Left ventricle myocardium inferior (tissue), 1 donor: ENCODE results near the gene TXNDC11. TPM values are rescaled to one million over a fixed set of nuclear protein-coding genes. Genes with fewer than 3 reads are reported as not detected.

Experiments used
- DNase-seq: peaks from one replicate; pipeline ENCODE4 v3.0.0-alpha.2; 2020
- H3K27ac ChIP-seq: fragments of 200-600 bp; replicated peaks from 2 replicates; pipeline ENCODE4 v1.8.0; 2021
- H3K27me3 ChIP-seq: fragments of 200-600 bp; 2 replicates; pipeline ENCODE4 v1.8.0; 2021; ENCODE audit warnings: low read depth
- H3K36me3 ChIP-seq: fragments of 200-600 bp; 2 replicates; pipeline ENCODE4 v1.8.0; 2021
- H3K4me1 ChIP-seq: fragments of 200-600 bp; 2 replicates; pipeline ENCODE4 v1.8.0; 2021
- H3K4me3 ChIP-seq: fragments of 200-600 bp; 2 replicates; pipeline ENCODE4 v1.8.0; 2021; ENCODE audit warnings: mild to moderate bottlenecking, moderate library complexity
- H3K9me3 ChIP-seq: fragments of 200-600 bp; replicated peaks from 2 replicates; pipeline ENCODE4 v1.8.0; 2021
- CTCF ChIP-seq: fragments of 200-600 bp; IDR thresholded peaks from 2 replicates; pipeline ENCODE4 v1.8.0; 2021; ENCODE audit warnings: antibody characterized with exemption, mild to moderate bottlenecking, borderline replicate concordance
- intact Hi-C: fragments of 100-400 bp; cut with micrococcal nuclease; formaldehyde crosslinking; loops from one replicate; pipeline ENCODE4 v1.11.0; 2022
- total RNA-seq: library from RNA; stranded (reverse); fragmentation: NEBNext Ultra II Directional; extraction: Animal tissue kit (Norgen Biotek cat#: 25700); gene quantifications from one replicate; pipeline ENCODE4 v1.2.1, GENCODE V29; 2021
- donor health status: DM: no; HTN: yes; CAD: no; lungs with severe emphysema.

Gene TXNDC11
- total RNA-seq, 1 donor from 2014 or later, result 23.9 TPM

DNA sequence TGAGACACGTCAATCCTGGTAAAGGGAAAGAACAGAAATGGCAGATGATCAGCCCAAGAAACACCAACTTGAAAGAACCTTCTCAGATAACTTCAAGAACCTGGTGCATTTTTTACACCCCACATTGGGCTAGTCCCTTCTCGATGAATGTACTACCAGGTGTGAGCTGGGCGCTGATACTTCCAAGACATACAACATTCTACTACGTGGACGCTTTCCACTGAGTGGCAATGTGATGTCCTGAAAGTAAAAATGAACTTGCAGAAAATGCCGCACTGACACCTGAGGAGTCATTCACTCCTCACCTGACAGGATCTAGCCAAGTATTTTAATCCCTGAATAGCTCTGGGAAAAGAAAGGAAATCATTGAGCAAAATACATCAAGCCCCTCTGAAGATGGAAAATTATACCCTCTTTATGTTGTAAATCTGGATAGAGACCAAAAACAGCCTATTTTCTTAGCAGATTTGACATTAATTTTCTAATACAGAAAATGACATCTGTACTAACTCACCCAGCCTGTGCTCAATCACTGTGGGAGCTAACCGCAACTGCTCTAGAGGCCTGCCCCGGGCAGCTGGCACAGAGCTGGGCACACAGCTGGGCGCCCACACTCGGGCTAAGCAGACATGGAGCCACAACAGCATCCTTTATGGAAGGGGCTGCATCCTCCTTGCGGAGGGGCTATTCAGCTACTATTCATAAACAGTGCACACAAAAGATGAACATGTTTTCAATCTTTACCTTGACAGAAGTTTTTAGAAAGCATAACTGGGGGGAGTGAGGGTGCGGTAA lies 58.2 kb downstream of the TXNDC11 start:
- H3K4me1 ChIP-seq, result peaks cover 82% of the 10 kb centered on the region
- peaks cover 70% of the 10 kb centered on the region for H3K36me3 ChIP-seq
- intact Hi-C loops, result no loop called here
- no peak overlapping the region for H3K4me3 ChIP-seq
- H3K27me3 ChIP-seq, result no peaks in the 10 kb centered on the region
- H3K9me3 ChIP-seq, result no peaks in the 10 kb centered on the region
- no peak overlapping the region for H3K27ac ChIP-seq
- TF ChIP-seq CTCF, result no peak
- DNase-seq, result no peak

- H3K27me3 ChIP-seq, result no peaks in the 10 kb centered on the region
- peaks cover 79% of the 10 kb centered on the region for H3K36me3 ChIP-seq
- no peak overlapping the region for H3K4me3 ChIP-seq
- no peak for DNase-seq
- H3K27ac ChIP-seq, result peak overlapping the region; percentile 28
- H3K9me3 ChIP-seq, result no peaks in the 10 kb centered on the region
- intact Hi-C loops, result no loop called here
- no peak for TF ChIP-seq CTCF
- peaks cover 82% of the 10 kb centered on the region for H3K4me1 ChIP-seq
These were observed 59.5 kb downstream of the TXNDC11 start for GRCh38 chr16:11683145-11683544.

DNA sequence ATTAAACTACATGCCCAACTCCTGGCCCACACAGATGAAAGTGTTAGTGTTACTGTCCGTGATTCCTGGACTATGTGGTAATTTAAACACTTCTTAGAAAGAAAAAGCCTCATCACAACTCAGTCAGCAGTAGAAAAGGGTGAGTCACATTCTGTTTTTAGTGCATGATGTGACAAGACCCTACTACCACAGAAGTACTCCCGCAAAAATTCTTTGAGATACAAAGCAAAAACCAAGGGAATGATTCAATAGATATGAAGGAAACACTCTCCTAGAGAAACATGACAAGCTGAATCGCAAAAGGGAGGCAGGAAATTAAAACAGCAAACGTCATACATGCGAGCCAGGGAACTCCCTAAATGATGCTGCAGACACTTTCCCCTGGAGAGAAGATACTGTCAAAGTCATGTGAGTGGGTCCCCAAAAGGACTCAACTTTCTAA lies 60.0 kb downstream of the TXNDC11 start:
- DNase-seq, result no peak
- Histone ChIP-seq H3K36me3 (peaks cover 79% of the 10 kb centered on the region), H3K4me3 (no peak overlapping the region), H3K9me3 (no peaks in the 10 kb centered on the region), H3K4me1 (peaks cover 82% of the 10 kb centered on the region), H3K27me3 (no peaks in the 10 kb centered on the region), H3K27ac (peak overlapping the region; percentile 28)
- no peak for TF ChIP-seq CTCF
- intact Hi-C loops, result no loop called here

DNA sequence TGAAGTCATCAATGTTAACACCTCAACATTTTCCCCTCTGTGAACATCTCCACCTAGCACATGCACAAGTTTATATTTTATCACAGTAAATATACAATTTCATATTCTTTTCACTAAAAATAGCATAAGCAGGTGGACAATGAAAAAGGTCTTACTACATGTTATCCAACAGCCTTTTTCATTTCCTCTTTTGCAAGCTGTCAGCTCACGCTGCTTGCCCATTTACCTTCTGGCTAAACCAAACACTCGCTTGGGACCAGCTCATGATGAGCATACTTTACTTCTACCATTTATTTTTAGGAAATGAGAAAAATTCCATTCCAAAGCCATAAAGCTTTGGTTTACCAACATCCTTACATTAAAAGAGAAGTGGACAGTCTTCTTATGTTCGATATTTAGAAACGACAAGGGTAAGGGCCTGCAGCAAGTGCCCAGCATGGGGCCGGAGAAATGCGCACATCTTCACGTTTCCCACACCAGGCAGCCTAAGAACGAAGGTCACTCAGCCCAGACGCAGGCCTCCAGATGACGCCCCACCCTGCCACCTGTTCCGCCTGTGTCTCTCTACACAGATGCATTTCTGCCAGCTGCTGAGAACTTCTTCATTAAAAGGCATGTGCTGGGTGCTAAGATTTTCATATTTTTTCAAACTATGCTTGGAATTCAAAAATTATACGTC lies 60.5 kb downstream of the TXNDC11 start:
- no peaks in the 10 kb centered on the region for H3K9me3 ChIP-seq
- DNase-seq, result no peak
- TF ChIP-seq CTCF, result no peak
- H3K27me3 ChIP-seq, result no peaks in the 10 kb centered on the region
- H3K4me3 ChIP-seq, result no peak overlapping the region
- H3K36me3 ChIP-seq, result peaks cover 75% of the 10 kb centered on the region
- H3K27ac ChIP-seq, result peak overlapping the region; percentile 28
- intact Hi-C loops, result no loop called here
- H3K4me1 ChIP-seq, result peaks cover 82% of the 10 kb centered on the region

DNA sequence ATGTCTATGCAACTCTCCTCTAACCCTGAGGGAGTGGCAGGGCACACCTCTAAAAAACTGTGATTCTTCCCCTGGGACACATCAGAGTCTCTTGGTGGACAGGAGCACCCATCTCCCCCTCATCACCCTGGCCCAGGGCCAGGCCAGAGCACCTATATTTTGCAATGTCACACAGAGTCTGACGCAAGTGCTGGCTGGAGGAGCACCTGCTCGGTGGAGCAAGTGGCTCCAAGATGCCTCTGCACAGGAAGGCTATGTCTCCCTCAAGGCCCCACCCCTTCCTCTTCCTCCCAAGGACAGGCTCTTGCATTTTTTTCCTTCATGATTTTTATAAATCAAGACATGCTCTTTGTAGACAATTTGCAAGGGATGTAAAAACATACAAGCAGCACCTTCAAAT lies 61.1 kb downstream of the TXNDC11 start:
- intact Hi-C loops, result no loop called here
- peaks cover 75% of the 10 kb centered on the region for H3K36me3 ChIP-seq
- no peak for TF ChIP-seq CTCF
- H3K27ac ChIP-seq, result peak overlapping the region; percentile 0
- DNase-seq, result no peak
- no peaks in the 10 kb centered on the region for H3K9me3 ChIP-seq
- H3K27me3 ChIP-seq, result no peaks in the 10 kb centered on the region
- no peak overlapping the region for H3K4me3 ChIP-seq
- H3K4me1 ChIP-seq, result peaks cover 82% of the 10 kb centered on the region
